ENCODE measurements around the gene SLC66A2. TPM values are rescaled to one million over a fixed set of nuclear protein-coding genes. Genes with fewer than 3 reads are reported as not detected.

SLC66A2 gene
- total and polyA plus RNA-seq, 2 of the 13 experiments (the other 11 are each of a cell fraction or from before 2014, with no cell fraction given), result 33.5 to 41.9 TPM

GRCh38 chr18:79934311-79935097 lies 16.9 kb downstream of the SLC66A2 start (continued):
- TF ChIP-seq HMGXB3 (CRISPR knock-in tag; IDR thresholded peaks at IDR 0.05; ENCODE audit: borderline replicate concordance), result peak; percentile 29; the same call in 1 of the 2 replicates
- TF ChIP-seq KLF6 (CRISPR knock-in tag; IDR thresholded peaks at IDR 0.05), result no peak
- TF ChIP-seq BRCA1 (CRISPR knock-in tag; IDR thresholded peaks at IDR 0.05), result no peak; the same call in 1 of the 2 replicates
- peak; percentile 60; the same call in 1 of the 2 replicates for TF ChIP-seq SP5 (CRISPR knock-in tag; IDR thresholded peaks at IDR 0.05; ENCODE audit: borderline replicate concordance, low read depth)
- TF ChIP-seq ZMYM2 (CRISPR knock-in tag; IDR thresholded peaks at IDR 0.05), result peak; percentile 93
- peak; percentile 73 for TF ChIP-seq U2AF1 (optimal IDR thresholded peaks at IDR 0.05; ENCODE audit: low read depth, low read length)
- peak; percentile 78; the same call in 1 of the 2 replicates for TF ChIP-seq RFXAP (CRISPR knock-in tag; IDR thresholded peaks at IDR 0.05; ENCODE audit: borderline replicate concordance)
- peak; percentile 51; the same call in 1 of the 2 replicates for TF ChIP-seq ZNF121 (CRISPR knock-in tag; IDR thresholded peaks at IDR 0.05)
- TF ChIP-seq THAP11 (CRISPR knock-in tag; IDR thresholded peaks at IDR 0.05), result peak; percentile 79
- no peak for TF ChIP-seq ZNF382 (CRISPR knock-in tag; IDR thresholded peaks at IDR 0.05; ENCODE audit: borderline replicate concordance)
- 0 out of 2 replicates have a peak, but pooled peaks have one; percentile 43 for TF ChIP-seq CHD4 (IDR thresholded peaks at IDR 0.05; ENCODE audit: borderline replicate concordance, low read length)
- TF ChIP-seq ZNF607 (CRISPR knock-in tag; IDR thresholded peaks at IDR 0.05; ENCODE audit: borderline replicate concordance), result peak; percentile 15; the same call in 1 of the 2 replicates
- TF ChIP-seq ZNF614 (CRISPR knock-in tag; IDR thresholded peaks at IDR 0.05; ENCODE audit: borderline replicate concordance), result peak; percentile 98
- TF ChIP-seq MED13 (CRISPR knock-in tag; IDR thresholded peaks at IDR 0.05), result 0 out of 2 replicates have a peak, but pooled peaks have one; percentile 28
- no peak for TF ChIP-seq ATF6 (CRISPR knock-in tag; conservative IDR thresholded peaks at IDR 0.05)
- no peak for TF ChIP-seq ZNF234 (CRISPR knock-in tag; conservative IDR thresholded peaks at IDR 0.05)
- peak; percentile 68 for TF ChIP-seq TEAD3 (CRISPR knock-in tag; optimal IDR thresholded peaks at IDR 0.05; ENCODE audit: borderline replicate concordance)
- TF ChIP-seq CENPT (CRISPR knock-in tag; IDR thresholded peaks at IDR 0.05; ENCODE audit: low read depth), result no peak
- peak in 1 of 2 experiments; percentile 63; a peak in 2 of 4 replicates for TF ChIP-seq ATF4 (CRISPR knock-in tag; IDR thresholded peaks at IDR 0.05)
